ENCODE data around the gene UBE2D2. TPM values are rescaled to one million over a fixed set of nuclear protein-coding genes. Genes with fewer than 3 reads are reported as not detected.

The UBE2D2 gene
- total and polyA plus RNA-seq, 4 donors, result 84.1 to 97.8 (median 91.2) TPM

DNA sequence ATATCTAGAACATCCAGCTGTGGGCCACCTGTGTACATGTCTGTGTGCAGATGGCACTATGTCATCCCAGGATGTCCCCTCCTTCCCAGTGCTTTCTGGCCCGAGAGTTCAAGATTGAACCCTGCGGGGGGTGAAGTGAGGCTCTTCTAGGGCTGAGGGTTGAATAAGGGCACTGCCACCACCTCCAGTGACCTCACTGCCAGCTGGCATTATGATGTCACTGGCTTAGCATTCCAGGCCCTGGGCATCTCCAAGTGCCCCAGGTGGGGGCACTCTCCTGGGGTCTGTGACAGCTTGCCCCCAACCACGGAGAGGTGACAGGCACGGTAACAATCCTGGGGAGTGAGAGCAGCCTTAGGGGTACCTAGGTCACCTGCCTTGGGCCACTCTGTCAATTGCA lies 114.1 kb downstream of the UBE2D2 start:
- H3K36me3 ChIP-seq (ENCODE audit: control insufficient read depth in 4 of 4, insufficient read depth in 4 of 4, low read length in 4 of 4), result no peaks in the 10 kb centered on the region
- TF ChIP-seq, protein P1, sequence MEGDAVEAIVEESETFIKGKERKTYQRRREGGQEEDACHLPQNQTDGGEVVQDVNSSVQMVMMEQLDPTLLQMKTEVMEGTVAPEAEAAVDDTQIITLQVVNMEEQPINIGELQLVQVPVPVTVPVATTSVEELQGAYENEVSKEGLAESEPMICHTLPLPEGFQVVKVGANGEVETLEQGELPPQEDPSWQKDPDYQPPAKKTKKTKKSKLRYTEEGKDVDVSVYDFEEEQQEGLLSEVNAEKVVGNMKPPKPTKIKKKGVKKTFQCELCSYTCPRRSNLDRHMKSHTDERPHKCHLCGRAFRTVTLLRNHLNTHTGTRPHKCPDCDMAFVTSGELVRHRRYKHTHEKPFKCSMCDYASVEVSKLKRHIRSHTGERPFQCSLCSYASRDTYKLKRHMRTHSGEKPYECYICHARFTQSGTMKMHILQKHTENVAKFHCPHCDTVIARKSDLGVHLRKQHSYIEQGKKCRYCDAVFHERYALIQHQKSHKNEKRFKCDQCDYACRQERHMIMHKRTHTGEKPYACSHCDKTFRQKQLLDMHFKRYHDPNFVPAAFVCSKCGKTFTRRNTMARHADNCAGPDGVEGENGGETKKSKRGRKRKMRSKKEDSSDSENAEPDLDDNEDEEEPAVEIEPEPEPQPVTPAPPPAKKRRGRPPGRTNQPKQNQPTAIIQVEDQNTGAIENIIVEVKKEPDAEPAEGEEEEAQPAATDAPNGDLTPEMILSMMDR (IDR thresholded peaks at IDR 0.05; ENCODE audit: control extremely low read depth, extremely low read depth), result no peak

DNA sequence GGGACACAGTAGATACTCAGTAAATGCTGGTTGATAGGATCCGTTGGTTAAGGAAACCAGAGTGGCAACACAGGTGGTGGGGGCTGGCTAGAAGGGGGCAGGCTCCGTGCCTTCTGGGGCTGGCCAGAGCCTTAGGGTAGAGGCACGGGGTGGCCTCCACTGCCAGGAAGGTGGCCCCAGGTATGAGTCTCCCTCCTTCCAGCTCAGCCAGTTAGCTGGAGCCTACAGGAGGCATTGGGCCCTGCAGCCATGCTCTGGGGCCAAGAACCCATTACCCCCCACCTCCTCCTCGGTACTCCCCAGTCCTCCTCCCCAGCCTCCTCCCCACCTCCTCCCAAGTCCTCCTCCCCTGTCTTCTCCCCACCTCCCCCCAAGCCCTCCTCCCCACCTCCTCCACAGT lies 114.7 kb downstream of the UBE2D2 start:
- WGBS, 2 donors, result 83 to 85% methylated on average over 4 of the region's 4 CpGs
- H3K9ac ChIP-seq (ENCODE audit: insufficient read depth in 1 of 2, low read length in 2 of 2), result no peak overlapping the region
- no peaks in the 10 kb centered on the region for H3K9me3 ChIP-seq (ENCODE audit: control insufficient read depth in 4 of 4, insufficient read depth in 3 of 4, low read length in 3 of 4)
- ATAC-seq (ENCODE audit: insufficient read depth, low FRiP score), result no peak
- H3K27me3 ChIP-seq (ENCODE audit: control insufficient read depth in 3 of 3, insufficient read depth in 3 of 3, low read length in 2 of 3), result no peaks in the 10 kb centered on the region
- H3K27ac ChIP-seq (ENCODE audit: low read depth in 1 of 2, low read length in 1 of 2), result no peak overlapping the region
- no peak for DNase-seq
- no peak overlapping the region for H3K4me3 ChIP-seq
- TF ChIP-seq, protein P1 (IDR thresholded peaks at IDR 0.05; ENCODE audit: control extremely low read depth, extremely low read depth), result no peak
- peaks cover 0 to 6% (median 0%) of the 10 kb centered on the region in 4 donors for H3K36me3 ChIP-seq (ENCODE audit: control insufficient read depth in 4 of 4, insufficient read depth in 4 of 4, low read length in 4 of 4)
- H3K4me1 ChIP-seq (ENCODE audit: control insufficient read depth in 5 of 5, insufficient read depth in 5 of 5, low read length in 5 of 5), result peaks cover 0 to 33% (median 11%) of the 10 kb centered on the region in 5 donors

More for the DNA sequence above, 114.1 kb downstream of the UBE2D2 start:
- H3K27ac ChIP-seq (ENCODE audit: low read depth in 1 of 2, low read length in 1 of 2), result no peak overlapping the region
- no peak overlapping the region for H3K4me3 ChIP-seq
- 89 to 94% methylated on average over 4 of the region's 4 CpGs for WGBS, 2 donors
- no peak for ATAC-seq (ENCODE audit: insufficient read depth, low FRiP score)
- DNase-seq, result no peak
- no peak overlapping the region for H3K9ac ChIP-seq (ENCODE audit: insufficient read depth in 1 of 2, low read length in 2 of 2)
- H3K9me3 ChIP-seq (ENCODE audit: control insufficient read depth in 4 of 4, insufficient read depth in 3 of 4, low read length in 3 of 4), result no peaks in the 10 kb centered on the region
- no peaks in the 10 kb centered on the region for H3K27me3 ChIP-seq (ENCODE audit: control insufficient read depth in 3 of 3, insufficient read depth in 3 of 3, low read length in 2 of 3)
- peaks cover 0 to 39% (median 17%) of the 10 kb centered on the region in 5 donors for H3K4me1 ChIP-seq (ENCODE audit: control insufficient read depth in 5 of 5, insufficient read depth in 5 of 5, low read length in 5 of 5)

DNA sequence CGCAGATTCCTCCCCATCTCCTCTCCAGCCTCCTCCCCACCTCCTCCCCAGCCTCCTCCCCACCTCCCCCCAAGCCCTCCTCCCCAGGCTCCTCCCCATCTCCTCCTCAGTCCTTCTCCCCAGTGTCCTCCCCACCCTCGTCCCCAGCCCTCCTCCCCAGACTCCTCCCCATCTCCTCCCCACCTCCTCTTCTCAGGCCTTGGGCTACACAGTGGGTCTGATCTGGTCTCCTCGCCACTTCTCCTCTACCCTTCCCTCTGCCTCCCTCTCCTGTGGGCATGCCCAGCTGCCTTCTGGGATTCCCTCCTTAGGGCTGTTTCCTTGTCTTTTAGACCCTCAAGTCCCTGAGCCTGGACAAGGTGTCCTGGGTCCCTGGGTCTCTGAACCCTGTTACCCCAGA lies 115.3 kb downstream of the UBE2D2 start:
- Histone ChIP-seq H3K27ac (ENCODE audit: low read depth in 1 of 2, low read length in 1 of 2) (peak overlapping the region in 1 of 2 donors; percentile 8), H3K27me3 (ENCODE audit: control insufficient read depth in 3 of 3, insufficient read depth in 3 of 3, low read length in 2 of 3) (no peaks in the 10 kb centered on the region), H3K9me3 (ENCODE audit: control insufficient read depth in 4 of 4, insufficient read depth in 3 of 4, low read length in 3 of 4) (no peaks in the 10 kb centered on the region), H3K4me1 (ENCODE audit: control insufficient read depth in 5 of 5, insufficient read depth in 5 of 5, low read length in 5 of 5) (peaks cover 0 to 27% (median 9%) of the 10 kb centered on the region in 5 donors), H3K36me3 (ENCODE audit: control insufficient read depth in 4 of 4, insufficient read depth in 4 of 4, low read length in 4 of 4) (peaks cover 0 to 8% (median 0%) of the 10 kb centered on the region in 4 donors), H3K4me3 (no peak overlapping the region), H3K9ac (ENCODE audit: insufficient read depth in 1 of 2, low read length in 2 of 2) (no peak overlapping the region)
- 70 to 84% methylated on average over 3 of the region's 3 CpGs for WGBS, 2 donors
- ATAC-seq (ENCODE audit: insufficient read depth, low FRiP score) (no peak), DNase-seq (no peak)
- TF ChIP-seq, protein P1 (IDR thresholded peaks at IDR 0.05; ENCODE audit: control extremely low read depth, extremely low read depth), result no peak

Measured in lung (tissue), 12 donors.